HG02678 (cell line): ENCODE results near the gene CNIH2.
"Not testable (repeated sequence)": the region's sequence is repeated elsewhere in the genome, so short reads cannot be mapped to it uniquely, and the experiment has no call there.

ENCODE experiments used
- ATAC-seq: cut with Tn5 transposase; IDR thresholded peaks from one replicate; pipeline ENCODE4 v1.9.1; 2021; ENCODE audit warnings: mild to moderate bottlenecking, moderate library complexity; ENCODE audit not compliant: unreplicated experiment

CNIH2 gene

GRCh38 chr11:66289548-66290329 lies 11.8 kb downstream of the CNIH2 start:
- peak; percentile 34 for ATAC-seq

DNA sequence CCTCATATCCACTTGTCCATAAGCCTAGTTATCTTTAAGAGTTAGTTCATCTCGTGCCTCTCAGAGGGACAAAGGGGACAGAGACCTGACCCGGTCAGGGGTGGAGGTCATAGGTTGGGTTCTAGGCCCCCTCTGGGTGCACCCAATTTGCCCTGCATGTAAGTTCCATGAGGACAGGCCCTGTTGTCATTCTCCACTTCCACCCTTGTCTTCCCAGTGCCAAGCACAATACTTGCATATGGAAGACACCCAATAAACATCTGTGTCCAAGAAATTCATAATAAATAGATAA lies 12.3 kb downstream of the CNIH2 start:
- no peak for ATAC-seq

GRCh38 chr11:66291303-66291705 lies 13.3 kb downstream of the CNIH2 start:
- no peak for ATAC-seq

GRCh38 chr11:66291706-66292542 lies 13.9 kb downstream of the CNIH2 start, which contains the start of gene TMEM151A:
Gene TMEM151A (plus strand): TSS chr11:66291894. CDS start chr11:66292014, 120 bp downstream.
- ATAC-seq: no peak

GRCh38 chr11:66292543-66293332 lies 14.8 kb downstream of the CNIH2 start:
- no peak for ATAC-seq

- no peak for ATAC-seq
These were observed 15.4 kb downstream of the CNIH2 start for GRCh38 chr11:66293352-66293751.

DNA sequence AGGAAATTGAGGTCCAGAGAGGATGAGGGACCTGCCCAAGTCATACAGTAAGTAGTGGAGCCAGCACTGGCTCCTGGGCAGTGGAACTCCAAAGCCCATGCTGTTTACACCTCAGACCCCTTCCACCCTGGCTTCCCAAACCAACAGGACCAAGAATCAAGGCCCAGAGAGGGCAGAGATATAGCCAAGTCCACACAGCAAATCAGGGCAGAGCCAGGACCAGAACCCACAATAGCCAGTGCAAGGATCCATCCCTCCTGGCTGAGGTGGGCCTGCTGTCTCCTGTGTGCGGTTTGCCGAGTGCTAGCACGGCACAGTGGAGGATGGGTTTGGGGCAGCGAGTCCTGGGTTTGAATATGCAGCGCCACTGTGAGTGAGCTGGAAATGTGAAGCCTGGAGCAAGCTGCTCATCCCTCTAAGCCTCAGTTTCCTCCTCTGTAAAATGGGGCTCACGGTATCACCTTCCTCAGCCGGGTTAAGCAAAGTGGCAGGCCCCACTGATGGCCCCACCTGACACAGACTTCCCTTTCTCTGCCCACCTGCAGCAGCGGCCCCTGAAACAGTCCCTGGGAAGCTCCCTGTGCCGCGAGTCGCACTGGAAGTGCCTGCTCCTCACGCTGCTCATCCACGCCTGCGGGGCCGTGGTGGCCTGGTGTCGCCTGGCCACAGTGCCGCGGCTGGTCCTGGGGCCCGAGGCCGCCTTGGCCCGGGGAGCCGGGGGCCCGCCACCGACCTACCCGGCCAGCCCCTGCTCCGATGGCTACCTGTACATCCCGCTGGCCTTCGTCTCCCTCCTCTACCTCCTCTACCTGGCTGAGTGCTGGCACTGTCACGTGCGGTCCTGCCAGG lies 16.0 kb downstream of the CNIH2 start:
- ATAC-seq: no peak

GRCh38 chr11:66294626-66295620 lies 16.9 kb downstream of the CNIH2 start:
- no peak for ATAC-seq

GRCh38 chr11:66297610-66298009 lies 19.6 kb downstream of the CNIH2 start:
- no peak for ATAC-seq

- no peak for ATAC-seq
These were observed 21.2 kb downstream of the CNIH2 start for GRCh38 chr11:66299186-66299585.

GRCh38 chr11:66302656-66303055 lies 24.7 kb downstream of the CNIH2 start:
- no peak for ATAC-seq

DNA sequence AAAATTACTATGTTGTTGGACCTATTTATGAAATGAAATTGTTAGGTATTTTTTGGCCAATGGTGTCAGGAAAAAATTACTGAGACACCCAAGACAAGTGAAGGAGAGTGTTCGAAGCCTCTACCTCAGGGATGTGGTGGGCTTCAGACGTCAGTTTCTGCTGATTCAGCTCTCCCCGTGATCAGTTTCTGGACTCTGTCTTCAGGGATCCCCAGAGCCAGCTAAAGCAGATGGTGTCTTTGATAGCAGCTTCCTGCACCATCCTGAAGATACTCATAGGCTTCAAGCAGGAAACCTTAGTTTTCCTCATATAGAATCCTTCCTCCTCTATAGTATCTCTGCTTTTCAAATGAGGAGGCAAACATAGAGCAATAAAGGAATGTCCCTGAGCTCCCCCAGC lies 31.5 kb downstream of the CNIH2 start:
- no peak for ATAC-seq

DNA sequence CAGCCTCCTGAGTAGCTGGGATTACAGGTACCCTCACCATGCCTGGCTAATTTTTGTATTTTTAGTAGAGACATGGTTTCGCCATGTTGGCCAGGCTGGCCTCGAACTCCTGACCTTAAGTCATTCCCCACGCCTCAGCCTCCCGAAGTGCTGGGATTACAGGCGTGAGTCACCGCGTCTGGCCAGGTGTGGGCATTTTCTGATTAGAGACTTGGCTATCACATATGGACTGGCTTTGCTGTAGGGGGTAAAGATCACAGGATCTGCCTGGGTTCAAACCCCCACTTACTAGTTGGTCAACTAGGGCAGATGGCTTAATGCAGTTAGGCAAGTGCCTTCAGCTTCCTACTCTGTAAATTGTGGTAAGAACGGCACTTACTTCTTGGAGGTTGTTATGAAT lies 32.3 kb downstream of the CNIH2 start:
- ATAC-seq: no peak

DNA sequence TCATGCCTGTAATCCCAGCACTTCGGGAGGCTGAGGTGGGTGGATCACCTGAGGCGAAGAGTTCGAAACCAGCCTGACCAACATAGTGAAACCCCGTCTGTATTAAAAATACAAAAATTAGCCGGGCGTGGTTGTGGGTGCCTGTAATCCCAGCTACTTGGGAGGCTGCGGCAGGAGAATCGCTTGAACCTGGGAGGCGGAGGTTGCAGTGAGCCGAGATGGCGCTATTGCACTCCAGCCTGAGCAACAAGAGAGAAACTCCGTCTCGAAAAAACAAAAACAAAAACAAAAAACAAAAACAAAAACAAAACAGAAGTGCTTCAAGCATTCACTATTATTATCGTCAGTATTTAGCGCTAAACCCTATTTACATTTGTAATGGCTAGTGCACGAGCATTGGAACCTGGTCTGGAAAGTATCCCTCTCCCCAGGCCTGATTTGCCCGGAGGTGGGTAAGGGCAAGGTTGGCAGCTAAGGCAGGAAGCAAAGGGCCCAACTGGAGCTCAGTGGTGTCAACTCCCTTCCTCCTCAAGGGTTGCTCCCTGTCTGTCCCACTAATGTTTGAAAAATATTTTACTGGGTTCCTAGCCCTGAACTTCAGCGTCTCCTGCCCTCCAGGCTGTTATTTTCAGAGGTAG lies 32.9 kb downstream of the CNIH2 start:
- ATAC-seq: not testable (repeated sequence)

DNA sequence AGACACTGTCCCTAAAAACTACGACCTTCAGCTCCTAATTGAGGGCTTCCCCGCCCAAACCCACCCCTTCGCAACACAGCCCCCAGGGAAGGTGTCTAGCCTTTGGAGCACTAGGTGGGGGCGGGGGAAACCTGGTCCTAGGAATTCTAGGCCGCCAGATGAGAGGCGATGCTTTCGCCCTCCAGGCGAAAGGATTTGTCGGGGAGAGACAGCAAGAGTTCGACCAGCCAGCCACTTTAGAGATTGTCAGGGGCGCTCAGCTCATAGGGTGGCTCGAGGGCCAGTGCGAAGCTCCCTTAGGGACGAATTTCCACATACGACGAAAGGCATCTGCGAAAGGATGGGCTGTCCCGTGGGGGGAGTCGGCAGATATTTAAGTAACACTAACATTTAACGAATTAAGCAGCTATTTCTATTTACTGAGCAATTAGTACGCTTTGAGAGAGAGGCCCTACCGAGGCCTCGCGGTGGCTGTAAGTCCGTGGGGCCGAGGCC lies 33.5 kb downstream of the CNIH2 start:
- ATAC-seq: no peak

- ATAC-seq: peak; percentile 60
These were observed 34.1 kb downstream of the CNIH2 start for GRCh38 chr11:66311965-66312548.

DNA sequence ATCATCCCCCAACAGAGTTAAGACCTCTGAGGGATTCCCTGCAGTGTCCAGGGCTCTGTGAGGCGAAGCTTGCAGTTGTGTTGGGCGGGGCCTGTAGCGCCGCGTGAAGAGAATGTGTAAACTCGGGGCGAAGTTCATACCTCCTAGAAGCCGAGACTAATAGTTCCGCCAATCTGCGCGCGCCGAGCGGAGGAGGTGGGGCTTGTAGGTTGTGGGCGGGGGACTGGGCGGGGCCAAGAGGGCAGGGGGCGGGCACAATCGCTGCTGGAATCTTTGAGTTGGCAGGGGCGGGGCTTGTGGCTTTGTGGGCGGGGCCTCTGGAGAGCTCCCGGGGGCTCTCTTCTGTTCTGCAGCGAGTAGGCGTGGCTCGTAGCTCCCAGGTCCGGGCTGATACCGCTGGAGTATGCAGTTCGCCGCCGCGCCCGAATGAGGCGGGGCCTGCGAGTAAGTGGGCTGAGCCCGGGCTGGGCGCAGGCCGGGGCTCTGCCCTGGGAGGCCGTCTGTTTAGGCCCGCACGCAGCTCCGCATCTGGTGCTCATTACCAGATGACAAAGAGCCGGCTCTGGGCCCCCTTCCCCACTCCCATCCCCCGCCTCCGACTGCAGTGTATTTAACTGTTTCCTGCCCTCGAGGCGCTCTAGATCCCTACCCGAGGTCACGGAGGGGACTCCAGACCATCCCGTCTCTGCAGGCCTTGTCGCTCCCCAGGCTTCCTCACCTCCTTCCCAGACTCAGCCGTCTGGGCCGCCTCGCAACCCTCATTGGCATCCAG lies 34.8 kb downstream of the CNIH2 start:
- peak; percentile 71 for ATAC-seq
